Right cardiac atrium (tissue), 5 donors: ENCODE measurements around the gene HLCS. TPM values are rescaled to one million over a fixed set of nuclear protein-coding genes. Genes with fewer than 3 reads are reported as not detected.

Experiments
- ATAC-seq, 2 donors: fragments of 200-7000 bp; cut with Tn5 transposase; one replicate each; pipeline versions ENCODE4 v1.8.0 to v1.9.1; 2020; ENCODE audit warnings: moderate library complexity in 2 of 2, mild to moderate bottlenecking in 1 of 2
- DNase-seq, 3 donors: peaks; one replicate each; pipeline ENCODE4 v3.0.0-alpha.2; 2020
- H3K27ac ChIP-seq: one replicate; pipeline ENCODE4 v1.5.1; 2013; ENCODE audit warnings: mild to moderate bottlenecking, low read length, control low read depth, moderate library complexity
- H3K27me3 ChIP-seq: one replicate; pipeline ENCODE4 v1.6.1; 2013; ENCODE audit not compliant: control insufficient read depth, insufficient read depth
- H3K4me1 ChIP-seq: one replicate; pipeline ENCODE4 v1.6.1; 2013; ENCODE audit warnings: low read length; ENCODE audit not compliant: control insufficient read depth, insufficient read depth
- H3K4me3 ChIP-seq: one replicate; pipeline ENCODE4 v1.5.1; 2013; ENCODE audit warnings: low read length, control low read depth
- H3K9me3 ChIP-seq: one replicate; pipeline ENCODE4 v1.6.1; 2013; ENCODE audit warnings: low read length; ENCODE audit not compliant: control insufficient read depth
- WGBS: extraction: QIAGEN DNeasy Blood & Tissue Kit; methylation state at CpG from one replicate; pipeline ENCODE4 v1.1.7; 2013; 5-methylcytosine and 5-hydroxymethylcytosine counted together
- intact Hi-C, 4 donors: fragments of 100-400 bp; cut with DNase I; formaldehyde crosslinking; loops; one replicate each; pipeline versions ENCODE4 v1.11.0 to v1.14.0; 2022 to 2023
- polyA plus RNA-seq: library from polyadenylated mRNA; stranded (reverse); fragments of 200-250 nt; gene quantifications from one replicate; pipeline ENCODE4 v1.2.3, GENCODE V29; 2013
- total RNA-seq, 4 donors: library from RNA; stranded (reverse); fragmentation: NEBNext Ultra II Directional; extraction: Animal tissue kit (Norgen Biotek cat#: 25700); gene quantifications; one replicate each; pipeline ENCODE4 v1.2.1, GENCODE V29; 2021
- donor health status: healthy with polysubstance abuse.
- donor health status: DM: no; HTN: yes; CAD: no.
- donor health status: DM: no; HTN: no; CAD: no.
- donor health status: DM: no; HTN: yes; CAD: no; lungs with severe emphysema.
- donor health status: DM: yes; HTN: yes; CAD: no.

Gene HLCS
- total and polyA plus RNA-seq, 5 donors: 3.5 to 11.4 (median 8.2) TPM

GRCh38 chr21:36727866-36728265 lies 238.6 kb downstream of the HLCS start:
- ATAC-seq: no peak
- Histone ChIP-seq H3K9me3 (no peaks in the 10 kb centered on the region), H3K27ac (no peak overlapping the region), H3K4me1 (no peaks in the 10 kb centered on the region), H3K27me3 (no peaks in the 10 kb centered on the region), H3K4me3 (no peak overlapping the region)
- 65% methylated on average over 6 of the region's 6 CpGs for WGBS
- peak in 1 of 3 donors; percentile 11 for DNase-seq
- intact Hi-C loops: no loop called here

- H3K9me3 ChIP-seq: no peaks in the 10 kb centered on the region
- DNase-seq (peak in 1 of 3 donors; percentile 5), ATAC-seq (no peak)
- no peaks in the 10 kb centered on the region for H3K27me3 ChIP-seq
- WGBS: 94% methylated on average over 12 of the region's 12 CpGs
- H3K27ac ChIP-seq: no peak overlapping the region
- no peaks in the 10 kb centered on the region for H3K4me1 ChIP-seq
- intact Hi-C loops: no loop called here
- H3K4me3 ChIP-seq: no peak overlapping the region
Observed at GRCh38 chr21:36725793-36726386, 240.6 kb downstream of the HLCS start.

- Histone ChIP-seq H3K27me3 (no peaks in the 10 kb centered on the region), H3K27ac (no peak overlapping the region), H3K9me3 (no peaks in the 10 kb centered on the region), H3K4me1 (no peaks in the 10 kb centered on the region), H3K4me3 (no peak overlapping the region)
- DNase-seq (no peak), ATAC-seq (no peak)
- intact Hi-C loops: no loop called here
- WGBS: 62% methylated on average over 3 of the region's 3 CpGs
Observed at GRCh38 chr21:36724660-36725059, 241.8 kb downstream of the HLCS start.

- intact Hi-C loops: no loop called here
Observed at GRCh38 chr21:36723371-36723881, 243.0 kb downstream of the HLCS start.

GRCh38 chr21:36722370-36723368 lies 243.8 kb downstream of the HLCS start:
- ATAC-seq: no peak
- DNase-seq: peak in 1 of 3 donors; percentile 18
- H3K27me3 ChIP-seq: no peaks in the 10 kb centered on the region
- no peaks in the 10 kb centered on the region for H3K9me3 ChIP-seq
- no peak overlapping the region for H3K4me3 ChIP-seq
- H3K4me1 ChIP-seq: no peaks in the 10 kb centered on the region
- intact Hi-C loops: no loop called here
- WGBS: 85% methylated on average over 25 of the region's 25 CpGs
- H3K27ac ChIP-seq: no peak overlapping the region

More at GRCh38 chr21:36723371-36723881, 243.0 kb downstream of the HLCS start:
- H3K27ac ChIP-seq: no peak overlapping the region
- H3K9me3 ChIP-seq: no peaks in the 10 kb centered on the region
- no peaks in the 10 kb centered on the region for H3K4me1 ChIP-seq
- DNase-seq (peak in 1 of 3 donors; percentile 17), ATAC-seq (no peak)
- no peaks in the 10 kb centered on the region for H3K27me3 ChIP-seq
- no peak overlapping the region for H3K4me3 ChIP-seq
- WGBS: 83% methylated on average over 14 of the region's 14 CpGs

- no peak overlapping the region for H3K4me3 ChIP-seq
- 90% methylated on average over 7 of the region's 7 CpGs for WGBS
- no peaks in the 10 kb centered on the region for H3K27me3 ChIP-seq
- ATAC-seq: no peak
- H3K4me1 ChIP-seq: no peaks in the 10 kb centered on the region
- no peak for DNase-seq
- intact Hi-C loops: no loop called here
- no peak overlapping the region for H3K27ac ChIP-seq
- H3K9me3 ChIP-seq: no peaks in the 10 kb centered on the region
Observed at GRCh38 chr21:36721817-36722216, 244.7 kb downstream of the HLCS start.

- WGBS: 87% methylated on average over 10 of the region's 10 CpGs
- DNase-seq: no peak
- Histone ChIP-seq H3K27me3 (no peaks in the 10 kb centered on the region), H3K4me3 (no peak overlapping the region), H3K4me1 (no peaks in the 10 kb centered on the region), H3K27ac (no peak overlapping the region), H3K9me3 (no peaks in the 10 kb centered on the region)
- intact Hi-C loops: no loop called here
- ATAC-seq: peak in 1 of 2 donors; percentile 41
Observed at GRCh38 chr21:36719614-36720013, 246.9 kb downstream of the HLCS start.

- no peak overlapping the region for H3K27ac ChIP-seq
- H3K9me3 ChIP-seq: no peaks in the 10 kb centered on the region
- ATAC-seq (peak; percentile 25 to 33), DNase-seq (peak in 1 of 3 donors; percentile 47)
- H3K27me3 ChIP-seq: no peaks in the 10 kb centered on the region
- WGBS: 82% methylated on average over 18 of the region's 18 CpGs
- H3K4me3 ChIP-seq: no peak overlapping the region
- intact Hi-C loops: no loop called here
- no peaks in the 10 kb centered on the region for H3K4me1 ChIP-seq
Observed at GRCh38 chr21:36718951-36719501, 247.4 kb downstream of the HLCS start.

GRCh38 chr21:36717976-36718375 lies 248.5 kb downstream of the HLCS start:
- H3K4me3 ChIP-seq: no peak overlapping the region
- DNase-seq: no peak
- intact Hi-C loops: no loop called here
- no peak for ATAC-seq
- no peak overlapping the region for H3K27ac ChIP-seq
- peaks cover under 1% of the 10 kb centered on the region for H3K27me3 ChIP-seq
- H3K4me1 ChIP-seq: no peaks in the 10 kb centered on the region
- 82% methylated on average over 6 of the region's 6 CpGs for WGBS
- H3K9me3 ChIP-seq: no peaks in the 10 kb centered on the region

GRCh38 chr21:36716836-36717235 lies 249.6 kb downstream of the HLCS start:
- no peak overlapping the region for H3K27ac ChIP-seq
- ATAC-seq: no peak
- 57% methylated on average over 9 of the region's 9 CpGs for WGBS

GRCh38 chr21:36716387-36716786 lies 250.1 kb downstream of the HLCS start:
- Histone ChIP-seq H3K27ac (no peak overlapping the region), H3K4me3 (no peak overlapping the region), H3K27me3 (peaks cover 6% of the 10 kb centered on the region), H3K9me3 (no peaks in the 10 kb centered on the region), H3K4me1 (no peaks in the 10 kb centered on the region)
- intact Hi-C loops: no loop called here
- ATAC-seq (no peak), DNase-seq (no peak)
- 86% methylated on average over 2 of the region's 2 CpGs for WGBS

More at GRCh38 chr21:36716836-36717235, 249.6 kb downstream of the HLCS start:
- Histone ChIP-seq H3K27me3 (peaks cover 6% of the 10 kb centered on the region), H3K4me3 (no peak overlapping the region), H3K4me1 (no peaks in the 10 kb centered on the region), H3K9me3 (no peaks in the 10 kb centered on the region)
- intact Hi-C loops: no loop called here
- DNase-seq: no peak
